NCI-H345 treated with DMSO at 0.1 percent for 48 hours (cell line): ENCODE data around the gene LRRC37B.
A peak's percentile ranks its signal among the peaks of the same experiment; 100 is the strongest.
"Not testable (repeated sequence)": the region's sequence is repeated elsewhere in the genome, so short reads cannot be mapped to it uniquely, and the experiment has no call there.

ENCODE experiments used
- DNase-seq: peaks from one replicate; lab custom pipeline; 2025; ENCODE audit not compliant: unreplicated experiment; lab: John Stamatoyannopoulos, UW

LRRC37B gene

DNA sequence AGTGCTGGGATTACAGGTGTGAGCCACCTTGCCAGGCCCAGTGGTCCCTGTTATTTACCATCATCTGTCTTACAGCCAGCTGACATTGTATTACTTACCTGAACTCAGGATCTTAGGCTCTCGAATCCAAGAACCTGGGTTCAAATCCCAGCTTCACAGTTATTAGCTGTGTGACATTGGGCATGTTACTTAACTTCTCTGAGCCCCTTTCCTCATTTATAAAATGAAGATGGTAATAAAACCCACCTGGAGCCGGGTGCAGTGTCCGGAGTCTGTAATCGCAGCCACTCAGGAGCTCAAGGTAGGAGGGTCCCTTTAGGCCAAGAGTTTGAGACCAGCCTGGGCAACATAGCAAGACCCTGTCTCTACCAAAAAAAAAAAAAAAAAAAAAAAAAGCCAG is 79.7 kb downstream of the LRRC37B start:
- DNase-seq = not testable (repeated sequence)

DNA sequence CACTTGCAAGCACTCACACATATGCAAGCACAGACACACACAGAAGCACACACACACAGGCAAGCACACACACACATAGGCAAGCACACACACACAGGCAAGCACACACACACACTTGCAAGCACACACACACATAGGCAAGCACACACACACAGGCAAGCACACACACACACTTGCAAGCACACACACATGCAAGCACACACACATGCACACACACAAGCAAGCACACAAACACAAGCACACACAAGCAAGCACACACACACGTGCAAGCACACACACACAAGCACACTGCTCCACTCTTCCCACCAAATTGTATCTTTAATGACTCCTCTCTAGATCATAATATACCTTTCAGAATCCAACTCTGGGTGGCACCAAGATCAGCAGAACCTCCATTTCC is 84.9 kb downstream of the LRRC37B start:
- DNase-seq = not testable (repeated sequence)

DNA sequence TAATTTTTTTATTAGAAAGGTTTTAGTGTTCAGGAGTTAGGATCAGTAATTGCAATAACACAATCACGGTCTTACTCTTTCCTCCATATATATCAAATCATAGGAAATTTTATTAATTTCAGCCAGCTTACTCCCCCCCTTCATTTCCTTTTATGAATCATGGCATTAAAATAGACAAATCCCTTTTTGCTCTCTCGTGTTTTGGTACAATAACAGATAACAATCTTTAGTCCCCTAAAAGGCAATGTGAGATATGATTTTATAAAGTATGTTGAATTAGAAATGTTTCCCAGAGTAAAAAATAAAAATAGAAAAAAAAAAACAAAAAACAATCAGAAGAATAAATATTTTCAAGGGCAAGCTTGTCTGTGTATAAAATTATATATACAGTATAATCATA is 92.5 kb downstream of the LRRC37B start:
- no peak for DNase-seq

DNA sequence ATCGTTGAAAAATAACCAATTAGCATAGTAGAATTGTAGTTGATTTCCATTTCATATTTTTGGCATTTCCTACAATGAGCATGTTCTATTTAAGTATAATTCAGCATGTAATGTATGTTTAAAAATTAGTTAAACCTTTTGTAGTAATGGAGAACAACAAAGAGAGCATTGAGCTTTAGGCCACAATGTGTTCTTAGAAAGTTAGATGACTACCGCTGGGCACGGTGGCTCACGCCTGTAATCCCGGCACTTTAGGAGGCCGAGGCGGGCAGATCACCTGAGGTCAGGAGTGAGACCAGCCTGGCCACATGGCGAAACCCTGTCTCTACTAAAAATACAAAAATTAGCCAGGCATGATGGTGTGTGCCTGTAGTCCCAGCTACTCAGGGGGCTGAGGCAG is 93.1 kb downstream of the LRRC37B start:
- DNase-seq = not testable (repeated sequence)

DNA sequence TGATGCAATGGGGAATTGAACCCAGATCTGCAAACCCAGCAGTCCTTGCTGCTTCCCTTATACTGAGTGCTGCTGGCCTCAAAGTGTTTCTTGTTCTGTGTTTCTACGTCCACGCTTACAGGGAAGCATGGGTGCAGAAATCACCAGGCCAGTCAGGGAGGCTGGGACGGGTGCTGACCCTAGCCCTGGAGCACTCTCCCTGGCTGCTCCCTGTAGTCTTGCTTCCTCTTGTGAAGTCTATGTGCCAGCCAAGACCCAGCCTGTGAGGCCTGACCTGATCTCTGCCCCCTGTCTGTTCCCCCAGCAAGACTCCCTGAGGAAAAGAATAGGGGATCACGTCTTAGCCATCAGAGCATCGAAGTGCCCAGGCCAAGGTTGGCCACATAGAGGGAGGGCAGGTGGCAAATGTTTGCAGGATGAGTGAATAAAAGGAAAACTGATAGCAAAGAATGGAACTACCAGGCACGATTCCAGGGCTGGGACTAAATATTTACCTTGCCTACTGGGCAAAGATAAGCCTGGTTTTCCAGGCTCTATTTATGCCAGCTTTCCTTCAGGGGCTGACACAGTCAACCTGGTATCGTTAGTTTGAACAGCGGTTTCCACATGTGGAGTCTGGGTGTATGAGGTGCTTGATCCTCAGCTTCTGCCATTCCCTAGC is 93.9 kb downstream of the LRRC37B start:
- DNase-seq = peak; percentile 38

DNA sequence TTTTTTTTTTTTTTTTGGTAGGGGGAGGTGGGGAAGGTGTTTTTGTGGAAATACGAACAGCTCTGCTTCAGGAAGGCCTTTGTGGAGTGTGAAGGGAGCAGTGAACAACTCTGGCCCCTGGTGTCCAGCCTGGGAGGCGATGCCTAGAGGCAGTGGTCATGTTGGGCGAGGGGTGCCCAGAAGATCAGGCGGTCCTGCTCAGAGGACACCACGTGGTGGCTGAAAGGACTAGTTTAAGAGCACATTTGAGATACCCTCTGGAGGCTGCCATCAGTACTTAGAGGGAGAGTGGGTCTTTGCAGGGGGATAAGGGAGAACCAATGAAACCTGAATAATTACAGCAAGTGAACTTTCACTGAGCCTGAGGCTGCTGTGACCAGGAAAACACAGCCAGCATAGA is 95.0 kb downstream of the LRRC37B start:
- DNase-seq = no peak

DNA sequence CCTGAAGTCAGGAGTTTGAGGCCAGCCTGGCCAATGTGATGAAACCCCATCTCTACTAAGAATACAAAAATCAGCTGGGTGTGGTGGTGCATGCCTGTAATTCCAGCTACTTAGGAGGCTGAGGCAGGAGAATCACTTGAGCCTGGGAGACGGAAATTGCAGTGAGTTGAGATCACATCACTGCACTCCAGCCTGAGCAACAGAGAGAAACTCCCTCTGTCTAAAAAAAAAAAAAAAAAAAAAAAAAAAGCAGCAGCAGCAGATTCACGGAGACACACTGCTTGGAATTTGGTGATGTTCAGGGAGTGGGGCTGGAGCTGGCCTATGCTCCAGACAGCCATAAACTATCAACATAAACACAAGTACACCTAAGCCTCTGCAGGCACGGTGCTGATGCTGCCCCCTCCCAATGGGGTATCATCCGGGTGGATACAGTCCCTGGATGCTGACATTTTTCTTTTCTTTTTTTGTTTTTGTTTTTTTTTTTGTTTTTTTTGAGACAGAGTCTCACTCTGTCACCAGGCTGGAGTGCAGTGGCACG is 95.5 kb downstream of the LRRC37B start:
- no peak for DNase-seq
